ENCODE results near the gene LILRA2. TPM values are rescaled to one million over a fixed set of nuclear protein-coding genes. Genes with fewer than 3 reads are reported as not detected.

Gene LILRA2
- total and polyA plus RNA-seq, 2 of the 8 experiments (the other 6 are each of a cell fraction or from before 2014, with no cell fraction given): not detected

GRCh38 chr19:54633401-54633800 is 59.8 kb downstream of the LILRA2 start (continued):
- TF ChIP-seq CHD7 (IDR thresholded peaks at IDR 0.05; ENCODE audit: insufficient replicate concordance, low read length): no peak
- TF ChIP-seq FOSL1 (IDR thresholded peaks at IDR 0.05; ENCODE audit: insufficient read depth, low read depth, low read length): no peak
- no peak for TF ChIP-seq TBP (IDR thresholded peaks at IDR 0.05; ENCODE audit: low read depth, low read length)
- TF ChIP-seq HDAC2 (IDR thresholded peaks at IDR 0.05; ENCODE audit: borderline replicate concordance in 1 of 2, low read depth in 2 of 2, low read length in 2 of 2): no peak
- TF ChIP-seq CBX8 (IDR thresholded peaks at IDR 0.05; ENCODE audit: borderline replicate concordance, low read depth, low read length): no peak
- no peak for TF ChIP-seq TCF12 (IDR thresholded peaks at IDR 0.05; ENCODE audit: low read depth, low read length)
- no peak for TF ChIP-seq BACH1 (IDR thresholded peaks at IDR 0.05; ENCODE audit: low read length)
- TF ChIP-seq RAD21 (IDR thresholded peaks at IDR 0.05 in 1 of 2, conservative IDR thresholded peaks at IDR 0.05 in 1 of 2; ENCODE audit: low read depth in 2 of 2, low read length in 2 of 2): no peak
- TF ChIP-seq GABPA (IDR thresholded peaks at IDR 0.05; ENCODE audit: borderline replicate concordance, insufficient read depth, low read length): no peak
- no peak for TF ChIP-seq POLR2AphosphoS5 (IDR thresholded peaks at IDR 0.05; ENCODE audit: low read depth, low read length)
- TF ChIP-seq NANOG (IDR thresholded peaks at IDR 0.05; ENCODE audit: insufficient read depth, low read depth, low read length, poor library complexity, severe bottlenecking): no peak

All from H1 (cell line).